Occipital lobe (tissue), 2 donors: ENCODE data around the gene CCN6. TPM values are rescaled to one million over a fixed set of nuclear protein-coding genes. Genes with fewer than 3 reads are reported as not detected.

Experiments
- DNase-seq: peaks from one replicate; lab custom pipeline; 2025; lab: John Stamatoyannopoulos, UW
- total RNA-seq: library from RNA; depleted of rRNA; stranded (reverse); fragments of >200 nt; gene quantifications from one replicate; pipeline ENCODE4 v1.2.3, GENCODE V29; 2014

CCN6 gene
- not detected for total RNA-seq

DNA sequence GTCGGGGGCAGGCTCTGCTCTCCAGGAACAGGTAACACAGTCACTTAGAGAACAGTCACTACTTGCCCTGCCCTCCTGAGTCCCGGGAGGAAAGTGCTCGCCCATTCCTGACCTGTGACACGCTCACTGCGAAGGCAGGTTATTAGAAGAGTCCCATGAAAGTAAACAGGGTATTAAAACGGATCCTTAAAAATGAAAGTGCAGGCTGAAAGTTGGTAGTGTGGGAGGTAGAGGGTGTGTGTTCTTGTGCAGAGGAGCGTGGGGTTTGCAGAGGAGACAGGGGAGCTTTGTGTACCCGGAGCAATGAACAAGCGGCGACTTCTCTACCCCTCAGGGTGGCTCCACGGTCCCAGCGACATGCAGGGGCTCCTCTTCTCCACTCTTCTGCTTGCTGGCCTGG is at the start of gene CCN6:
Gene CCN6 (plus strand): TSS at position 104 of the 400 bp plus-strand sequence. CDS start 254 bp downstream, at position 358.
- no peak for DNase-seq

DNA sequence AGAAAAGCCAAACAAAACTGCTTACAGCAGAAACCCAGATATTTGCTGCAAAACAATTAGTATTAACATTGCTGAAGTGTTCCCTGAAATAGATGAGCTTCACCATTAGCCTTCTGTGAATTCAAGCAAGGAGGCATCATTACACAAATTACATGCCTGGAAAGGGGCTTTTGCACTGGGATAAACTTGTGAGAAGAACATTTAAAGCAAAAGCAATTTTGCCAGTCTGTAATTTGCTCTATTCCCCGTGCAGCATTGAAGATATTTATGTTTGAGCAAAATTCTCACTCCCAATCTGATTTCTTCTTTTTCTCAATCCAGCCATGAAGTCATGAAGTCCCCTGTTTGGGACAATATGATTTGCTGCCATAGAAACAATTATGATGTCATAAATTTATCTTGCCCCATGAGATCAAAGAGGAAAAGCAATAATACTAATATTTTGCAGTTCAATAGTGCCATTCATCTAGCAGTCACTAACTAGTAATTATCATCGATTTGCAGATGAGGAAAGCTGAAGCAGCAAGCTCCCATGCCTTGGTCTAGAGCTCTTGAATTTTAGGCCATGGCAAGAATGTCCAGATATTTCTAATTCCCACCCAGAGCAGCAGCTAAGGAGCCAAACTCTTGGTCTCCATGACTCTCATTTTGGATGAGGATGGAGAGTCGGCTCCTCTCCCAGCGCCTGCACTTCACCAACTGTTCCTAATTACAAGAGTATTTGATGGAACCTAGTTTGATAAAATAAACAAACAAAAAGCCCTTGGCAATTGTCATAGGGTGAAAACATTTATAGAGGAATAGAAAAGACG is 49.5 kb upstream of the CCN6 start:
- DNase-seq = no peak

DNA sequence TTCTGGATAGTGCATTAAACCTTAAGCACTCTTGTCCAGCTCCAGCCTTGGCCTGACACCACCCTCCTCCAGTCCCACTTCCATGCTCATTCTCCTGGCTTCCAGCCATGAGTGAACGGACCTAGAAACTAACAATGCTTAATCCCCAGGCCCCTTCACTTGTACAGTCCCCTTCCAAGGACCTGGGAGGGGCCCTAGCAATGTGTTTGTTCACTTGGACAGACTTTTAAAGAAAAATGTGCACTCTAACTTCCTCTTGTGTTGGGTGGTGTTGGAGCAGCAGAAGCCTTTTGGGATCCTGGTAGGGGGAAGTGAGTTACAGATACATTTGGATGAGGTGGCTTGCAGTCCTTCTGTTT is 48.9 kb upstream of the CCN6 start:
- DNase-seq = no peak

DNA sequence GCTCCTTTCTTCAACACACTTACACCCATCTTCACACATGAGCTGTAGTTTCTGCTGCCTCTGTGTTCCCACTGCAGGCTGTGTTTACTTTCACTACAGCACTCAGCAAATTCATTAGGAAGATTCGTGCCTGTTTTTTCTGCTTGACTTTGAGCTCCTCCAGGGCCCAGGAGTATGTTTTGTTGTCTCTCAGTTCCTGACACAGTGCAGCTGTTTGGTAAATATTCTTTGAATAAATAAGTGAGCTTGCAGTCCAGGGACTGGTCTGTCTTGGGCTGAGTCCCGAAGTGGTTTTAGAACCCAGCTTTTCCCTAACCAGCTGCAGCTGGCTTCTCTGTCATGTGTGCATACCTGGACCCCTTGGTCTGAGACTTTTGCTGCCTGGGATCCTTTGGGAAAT is 46.6 kb upstream of the CCN6 start:
- no peak for DNase-seq

DNA sequence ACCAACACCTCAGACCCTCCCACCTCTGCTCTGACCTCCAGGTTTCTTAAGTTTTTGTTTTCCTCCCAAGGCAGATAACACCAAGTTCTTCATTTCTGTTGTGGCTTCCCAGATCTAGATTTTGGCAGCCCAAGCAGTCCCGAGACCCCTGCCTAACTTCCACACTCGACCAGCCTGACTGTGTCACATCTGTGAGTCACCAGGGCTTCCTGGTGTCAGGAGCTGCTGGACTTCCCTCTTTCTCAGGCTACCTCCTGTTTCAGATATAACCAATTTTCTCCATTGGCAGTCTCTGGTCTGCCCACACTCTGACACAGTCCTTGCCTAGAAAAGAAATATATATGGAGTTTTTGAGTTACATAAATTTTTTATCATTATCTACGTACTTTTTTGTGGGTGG is 46.1 kb upstream of the CCN6 start:
- no peak for DNase-seq

DNA sequence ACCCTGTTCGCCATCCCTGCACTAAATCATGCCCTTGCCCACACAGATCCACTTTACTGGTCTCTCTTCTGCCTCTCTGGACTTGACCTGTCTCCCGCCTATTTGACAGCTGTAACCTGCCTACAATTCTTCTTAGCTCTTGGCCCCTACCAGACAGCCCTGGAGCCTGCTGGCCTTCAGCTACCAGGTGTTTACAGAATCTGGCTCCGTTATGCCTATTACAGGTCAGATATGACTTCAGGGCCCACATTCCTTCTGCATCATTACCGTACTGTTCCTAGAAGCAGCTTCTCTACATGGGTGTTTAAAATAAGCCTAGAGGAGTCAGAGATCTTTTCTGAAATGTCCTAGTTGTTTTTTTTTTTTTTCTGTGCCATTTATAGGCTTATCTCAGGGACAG is 45.4 kb upstream of the CCN6 start:
- DNase-seq = no peak

DNA sequence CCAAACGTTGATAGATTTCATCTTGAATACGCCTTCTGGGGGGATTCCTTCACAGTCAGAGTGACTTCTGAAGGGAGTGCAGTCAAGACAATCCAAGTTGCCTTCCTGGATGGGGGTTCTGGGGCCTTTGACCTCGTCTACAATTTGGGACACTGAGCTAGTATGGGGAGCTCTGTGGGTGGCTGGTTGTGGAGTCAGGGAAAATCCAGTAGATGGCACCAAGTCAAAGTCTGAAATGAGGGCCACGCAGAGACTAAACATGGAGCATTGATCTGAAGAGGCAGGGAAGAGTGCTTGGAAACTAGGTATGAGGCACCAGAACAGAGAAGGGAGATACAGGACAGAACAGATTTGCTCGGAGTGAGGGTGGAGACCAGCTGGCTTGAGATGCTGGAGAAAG is 43.6 kb upstream of the CCN6 start:
- DNase-seq = no peak

DNA sequence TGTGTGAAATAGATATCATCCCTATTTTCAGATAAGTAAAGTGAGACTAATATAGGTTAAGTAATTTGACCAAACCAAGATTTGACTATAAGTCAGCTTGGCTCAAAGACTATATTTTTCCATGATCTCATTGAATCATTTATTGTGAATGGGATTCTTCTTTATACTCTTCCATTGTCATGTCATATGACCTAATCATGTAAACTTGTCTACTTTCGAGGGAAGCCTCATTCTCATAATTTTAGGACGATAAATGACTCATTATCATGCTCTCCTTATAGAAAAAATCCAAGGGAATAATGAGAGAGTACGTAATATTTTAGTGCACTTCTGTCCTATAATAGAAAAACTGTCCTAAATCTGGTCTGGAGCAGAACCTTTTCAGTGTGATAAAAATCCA is 40.9 kb upstream of the CCN6 start:
- DNase-seq = no peak

DNA sequence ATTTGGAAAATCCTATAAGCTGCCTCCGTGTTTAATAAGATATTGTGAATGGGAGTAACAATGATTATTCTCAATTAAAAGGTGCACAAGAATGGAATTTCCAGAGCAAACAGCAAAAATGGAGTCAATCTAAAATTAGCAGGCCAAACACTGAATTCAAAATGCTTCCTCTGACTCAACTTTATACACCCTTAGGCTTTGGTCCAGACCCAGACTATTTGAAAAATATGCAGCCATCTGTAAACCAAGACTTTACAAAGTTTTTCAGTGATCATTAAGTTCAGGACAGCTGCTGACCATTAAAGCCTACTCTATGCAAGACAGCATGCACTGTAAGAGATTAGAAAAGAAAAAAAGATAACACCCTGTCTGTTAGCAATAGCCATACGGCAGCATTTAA is 39.4 kb upstream of the CCN6 start:
- DNase-seq = no peak

DNA sequence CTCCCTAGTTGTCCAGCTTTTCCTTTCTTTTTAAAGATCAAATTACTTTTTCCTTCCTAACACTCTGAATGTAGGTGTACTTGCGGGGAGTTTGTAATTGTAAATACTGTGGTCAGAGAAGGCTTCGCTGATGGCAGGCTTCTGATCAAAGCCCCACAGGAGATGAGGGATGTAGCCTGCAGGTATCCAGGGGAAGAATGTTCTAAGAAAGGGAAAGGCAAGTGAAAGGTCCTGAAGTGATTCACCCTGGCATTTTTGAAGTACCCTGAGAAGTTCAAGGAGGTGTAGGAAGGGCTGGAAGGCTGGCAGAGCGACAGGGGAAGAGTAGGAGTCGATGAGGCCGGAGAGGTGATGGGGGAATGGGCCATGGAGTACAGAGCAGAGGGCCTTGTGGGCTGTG is 38.2 kb upstream of the CCN6 start:
- DNase-seq = no peak

DNA sequence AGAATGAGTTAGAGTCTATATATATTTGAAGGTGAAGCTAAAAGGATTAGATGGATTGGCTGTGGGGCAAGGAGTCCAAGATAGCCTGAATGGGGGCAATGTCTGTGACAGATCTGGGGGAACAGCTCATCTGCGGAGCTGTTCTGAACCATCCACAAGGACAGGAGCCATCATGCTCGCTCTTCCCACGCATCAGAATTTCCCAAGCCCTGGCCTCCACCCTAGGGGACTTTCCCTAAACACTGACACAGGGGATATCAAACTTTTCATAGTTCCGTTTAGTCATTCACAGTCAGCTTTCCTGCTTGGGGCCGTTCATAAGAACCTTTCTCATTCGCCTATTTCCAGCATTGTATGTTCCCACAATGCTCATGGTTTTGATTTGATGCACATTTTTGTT is 37.6 kb upstream of the CCN6 start:
- no peak for DNase-seq

DNA sequence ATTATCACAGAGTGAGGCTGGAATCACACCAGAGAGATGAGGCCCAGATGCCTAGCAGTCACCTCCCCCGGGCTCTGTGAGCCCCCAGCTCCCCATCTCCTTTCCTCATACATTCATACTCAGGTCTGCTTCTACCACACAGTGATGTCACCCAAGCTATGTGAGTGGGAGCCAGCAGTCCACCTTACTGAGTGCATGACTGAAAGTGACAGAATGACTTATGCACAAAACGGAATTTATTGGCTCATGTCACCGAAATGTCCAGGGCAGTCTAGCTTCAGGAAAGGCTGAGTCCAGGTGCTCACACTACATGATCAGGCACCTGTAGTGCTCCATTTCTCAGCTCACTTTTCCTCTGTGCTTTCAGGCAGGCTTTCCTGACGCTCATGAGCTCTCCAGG is 36.7 kb upstream of the CCN6 start:
- no peak for DNase-seq

DNA sequence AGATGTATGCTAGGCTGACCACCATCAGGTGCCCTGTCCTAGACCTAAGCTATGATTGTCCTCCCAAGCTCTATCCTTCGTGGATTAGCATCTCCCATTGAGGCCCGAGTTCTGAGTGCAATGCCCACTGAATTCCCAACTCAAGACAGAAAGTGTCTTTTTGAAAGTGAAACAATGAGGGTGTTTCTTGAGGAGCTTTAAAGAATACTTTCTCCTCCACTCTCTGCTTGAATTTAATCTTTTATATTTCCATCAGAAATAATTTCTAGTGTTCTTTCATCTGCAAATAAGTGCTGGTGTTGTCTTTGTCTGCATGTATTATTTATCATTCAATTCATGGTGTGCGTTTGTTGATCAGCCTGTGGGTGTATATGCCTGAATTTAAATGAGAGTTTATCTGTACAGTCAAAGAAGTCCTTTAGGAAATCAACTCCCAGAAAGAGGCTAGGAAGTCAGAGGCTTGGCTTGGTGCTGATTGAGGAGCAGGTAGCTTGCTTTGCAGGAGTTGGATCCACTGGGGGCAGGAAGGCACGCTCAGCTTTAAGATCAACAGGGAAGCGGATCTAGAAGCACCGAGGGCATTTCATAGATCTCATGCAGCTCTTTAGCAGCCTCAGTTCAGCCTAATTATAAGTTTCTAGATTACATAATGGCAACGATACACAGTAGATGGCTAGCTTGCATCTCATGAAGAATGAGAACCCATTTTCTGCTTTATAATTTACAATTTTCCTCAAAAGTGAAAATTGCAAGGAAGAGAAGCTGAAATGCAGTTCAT is 36.0 kb upstream of the CCN6 start:
- no peak for DNase-seq

DNA sequence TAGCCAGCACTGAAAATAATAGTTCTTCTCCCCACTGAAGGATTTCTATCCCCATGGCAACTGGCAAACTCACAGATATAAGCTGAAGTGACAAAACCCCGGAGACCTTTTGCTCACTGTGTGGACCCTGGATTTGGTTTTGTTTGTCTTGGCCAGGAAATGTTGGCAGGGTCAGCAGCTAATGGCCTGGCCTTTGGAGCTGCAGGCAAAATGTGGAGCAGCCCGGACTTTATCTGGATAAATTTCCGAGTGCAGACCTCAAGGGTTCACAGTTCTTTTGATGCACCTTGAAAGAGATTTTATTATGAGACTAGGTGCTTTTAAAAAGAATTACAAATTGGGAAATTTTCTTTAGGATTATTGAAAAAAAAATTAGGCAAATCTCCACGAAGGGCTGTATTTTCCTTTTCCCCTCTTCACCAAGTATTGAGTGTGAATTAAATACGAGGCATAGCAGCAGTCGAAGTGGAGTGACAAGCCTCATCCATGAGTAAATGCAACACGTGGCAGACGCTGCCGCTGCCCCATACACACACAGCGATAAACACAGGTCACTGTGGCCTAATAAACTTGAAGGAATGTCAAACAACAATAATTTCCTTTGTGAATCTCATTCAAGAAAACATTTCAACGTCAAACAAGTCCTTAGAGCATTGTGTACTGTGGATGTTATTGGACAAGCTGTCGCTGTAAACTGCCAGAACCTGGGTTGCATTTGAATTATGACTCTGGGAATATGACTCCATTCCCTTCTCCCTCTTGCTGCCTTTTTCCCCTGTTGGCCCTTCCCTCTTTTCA is 35.1 kb upstream of the CCN6 start:
- DNase-seq = no peak

DNA sequence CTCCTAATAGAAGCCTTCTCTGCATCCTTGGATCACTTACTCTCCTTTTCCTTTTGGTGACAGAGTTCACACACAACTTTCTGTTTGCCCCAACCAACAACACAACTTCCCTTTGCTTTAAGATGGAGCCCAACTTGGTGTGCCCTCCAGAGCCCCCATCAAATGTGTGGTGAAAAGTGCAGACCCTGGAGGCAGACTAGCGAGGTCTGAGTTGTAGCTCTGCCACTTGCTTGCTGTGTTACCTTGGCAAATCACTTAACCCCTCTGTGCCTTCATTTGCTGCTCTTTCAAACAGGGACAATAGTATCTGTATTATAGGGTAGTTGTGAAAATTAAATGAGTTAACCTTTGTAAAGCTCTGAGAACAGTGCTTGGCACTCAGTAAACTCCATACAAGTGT is 34.3 kb upstream of the CCN6 start:
- no peak for DNase-seq

DNA sequence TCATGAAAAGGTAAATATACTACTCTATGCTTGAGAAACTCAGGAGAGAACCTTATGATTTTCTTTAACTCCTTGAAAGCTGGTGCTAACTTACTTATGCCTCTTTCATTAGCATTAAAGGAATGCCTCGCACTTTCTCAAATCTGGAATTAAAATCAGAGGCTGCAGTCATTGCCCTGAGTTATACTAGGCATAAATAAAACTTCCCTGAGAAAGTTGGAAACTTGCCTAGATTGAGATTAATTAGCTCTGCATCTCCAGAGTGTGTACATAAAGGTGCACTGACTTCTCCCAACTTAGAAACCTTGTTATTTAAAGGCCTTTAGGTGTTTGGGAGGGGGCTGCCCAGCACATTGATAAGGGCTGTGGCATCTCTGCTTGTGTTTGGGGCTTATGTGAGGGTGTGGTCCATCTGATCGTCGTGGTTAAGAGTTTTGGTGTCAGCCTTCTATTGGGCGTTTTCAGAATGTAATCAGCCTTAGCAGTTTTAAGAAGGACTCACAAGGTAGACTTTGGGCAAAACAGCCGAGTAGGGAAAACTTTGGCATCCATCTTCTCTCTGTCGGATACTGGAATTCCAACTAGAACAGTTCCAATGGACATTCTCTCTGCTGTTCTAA is 32.1 kb upstream of the CCN6 start:
- DNase-seq = no peak

DNA sequence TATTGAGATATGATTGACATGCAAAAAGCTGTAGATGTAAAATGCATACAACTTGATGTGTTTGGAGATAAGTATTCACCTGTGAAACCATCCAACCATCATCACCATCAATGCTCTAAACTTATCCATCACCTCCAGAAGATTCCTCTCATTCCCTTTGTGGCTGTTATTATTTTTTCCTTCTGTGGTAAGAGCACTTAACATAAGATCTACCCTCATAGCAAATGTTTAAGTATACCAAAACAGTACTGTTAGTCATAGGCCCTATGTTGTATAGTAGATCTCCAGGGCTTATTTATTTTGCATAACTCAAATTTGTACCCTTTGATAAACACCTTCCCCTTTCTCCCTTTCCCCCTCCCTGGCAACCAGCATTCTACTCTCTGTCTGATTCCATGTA is 31.2 kb upstream of the CCN6 start:
- DNase-seq = no peak

DNA sequence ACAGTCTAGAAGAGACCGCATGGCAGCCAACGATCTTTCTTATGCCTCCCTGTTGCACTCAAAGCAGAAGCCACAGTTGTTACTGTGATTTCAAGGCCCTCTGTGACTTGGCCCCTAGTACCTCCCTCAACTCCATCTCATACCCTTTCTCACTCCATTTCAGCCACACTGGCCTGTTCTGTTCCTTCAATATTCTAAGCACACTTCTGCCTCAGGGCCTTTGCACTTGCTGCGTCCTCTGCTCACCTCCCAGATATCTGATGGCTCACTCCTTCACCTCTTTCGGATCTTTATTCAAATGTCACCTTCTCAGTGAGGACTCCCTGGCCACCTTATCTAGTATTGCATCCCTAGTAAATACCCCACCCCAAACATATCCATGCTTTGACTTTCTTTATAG is 29.4 kb upstream of the CCN6 start:
- no peak for DNase-seq

DNA sequence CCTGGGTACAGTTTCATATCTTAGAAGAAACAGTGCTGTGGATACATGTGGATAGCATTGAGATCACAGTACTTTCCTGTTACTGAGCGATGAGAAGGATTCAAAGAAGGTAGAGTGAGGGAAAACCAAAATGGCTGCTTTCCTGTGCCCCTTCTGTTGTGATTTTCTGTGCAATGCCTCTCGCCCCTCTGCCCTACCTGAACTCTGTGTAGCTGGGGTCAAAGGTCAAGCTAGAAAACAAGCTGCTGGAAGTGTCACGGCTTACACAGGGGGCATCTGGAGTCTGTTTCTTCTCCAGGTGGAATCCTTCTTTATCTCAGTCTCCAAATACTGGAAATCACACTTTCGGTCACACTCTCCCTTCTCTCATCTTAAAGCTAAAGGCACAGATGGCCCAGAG is 27.0 kb upstream of the CCN6 start:
- no peak for DNase-seq

DNA sequence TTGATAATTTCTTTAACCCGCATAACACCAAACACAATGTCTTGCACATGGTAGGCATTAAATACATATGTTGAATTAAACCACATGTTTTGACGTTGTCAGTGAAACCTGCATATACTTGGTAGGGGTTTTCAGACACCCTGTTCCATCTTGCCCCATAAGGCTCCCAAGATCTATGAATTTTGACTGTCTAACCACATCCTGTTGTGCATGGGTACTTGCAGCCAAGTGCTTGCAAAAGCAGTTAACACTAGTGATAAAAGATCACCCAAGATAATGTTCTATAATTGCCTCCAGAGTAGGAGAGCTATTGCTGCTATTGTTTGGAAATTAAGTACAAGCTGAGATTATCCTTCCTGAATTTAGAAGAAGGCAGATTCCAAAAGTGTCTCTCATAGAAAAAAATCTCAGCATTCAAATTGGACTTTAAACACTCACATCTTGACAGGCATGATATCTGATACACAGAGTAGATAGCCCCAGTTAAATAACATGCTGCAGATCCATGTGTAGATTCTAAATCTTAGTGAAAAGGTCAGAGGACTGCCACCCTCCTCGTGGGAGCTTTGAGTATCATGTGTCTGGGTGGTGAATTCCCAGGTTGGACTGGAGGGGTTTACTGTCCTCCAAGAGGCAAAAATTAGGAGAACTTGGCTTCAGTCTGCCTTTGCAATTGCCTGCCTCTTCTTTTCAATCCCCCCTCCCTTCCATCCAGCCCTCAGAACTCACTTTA is 25.8 kb upstream of the CCN6 start:
- DNase-seq = no peak
